ENCODE measurements around the gene NET1. TPM values are rescaled to one million over a fixed set of nuclear protein-coding genes. Genes with fewer than 3 reads are reported as not detected.

The NET1 gene
- total RNA-seq, 5 donors from 2014 or later (not counting 1 experiment from before 2014, with no cell fraction given), result 10.5 to 41.1 (median 25.1) TPM

- H3K4me1 Mint-ChIP-seq, result no peaks in the 10 kb centered on the region
- ATAC-seq (replicated peaks in 1 of 4), result no peak
- Histone ChIP-seq H3K4me1 (ENCODE audit: control insufficient read depth in 1 of 2, extremely low read depth in 1 of 2, insufficient read depth in 2 of 2, low read length in 2 of 2) (no peaks in the 10 kb centered on the region), H3K27me3 (replicated peaks in 1 of 2; ENCODE audit: control insufficient read depth in 2 of 2, extremely low read depth in 1 of 2, insufficient read depth in 2 of 2, low read length in 1 of 2) (peaks cover 0 to 23% of the 10 kb centered on the region in 2 experiments), H3K4me3 (ENCODE audit: control insufficient read depth in 1 of 2, extremely low read depth in 1 of 2, low read length in 1 of 2) (no peak overlapping the region), H3K27ac (ENCODE audit: low read length) (no peak overlapping the region), H3K9me3 (no peaks in the 10 kb centered on the region), H3K36me3 (ENCODE audit: control insufficient read depth in 2 of 2, extremely low read depth in 1 of 2, insufficient read depth in 1 of 2, low read length in 1 of 2) (no peaks in the 10 kb centered on the region)
- H3K36me3 Mint-ChIP-seq, result no peaks in the 10 kb centered on the region
- POLR2A ChIA-PET, result no interaction called here
- H3K9me3 Mint-ChIP-seq, result no peaks in the 10 kb centered on the region
- H3K27ac Mint-ChIP-seq, result no peak overlapping the region
- 85% methylated on average over 18 of the region's 21 CpGs for WGBS (ENCODE audit: insufficient coverage)
- DNase-seq, result no peak
- H3K4me3 Mint-ChIP-seq, result no peak overlapping the region
- CTCF ChIA-PET, result no interaction called here
- peaks cover 4% of the 10 kb centered on the region in 2 donors for H3K27me3 Mint-ChIP-seq
These were observed 68.0 kb downstream of the NET1 start for GRCh38 chr10:5480162-5480941.

- no peaks in the 10 kb centered on the region for H3K4me1 Mint-ChIP-seq
- CTCF ChIA-PET, result no interaction called here
- H3K9me3 ChIP-seq, result no peaks in the 10 kb centered on the region
- H3K27me3 ChIP-seq (replicated peaks in 1 of 2; ENCODE audit: control insufficient read depth in 2 of 2, extremely low read depth in 1 of 2, insufficient read depth in 2 of 2, low read length in 1 of 2), result peaks cover 0 to 31% of the 10 kb centered on the region in 2 experiments
- POLR2A ChIA-PET, result no interaction called here
- H3K4me1 ChIP-seq (ENCODE audit: control insufficient read depth in 1 of 2, extremely low read depth in 1 of 2, insufficient read depth in 2 of 2, low read length in 2 of 2), result no peaks in the 10 kb centered on the region
- no peak overlapping the region for H3K4me3 Mint-ChIP-seq
- H3K27ac ChIP-seq (ENCODE audit: low read length), result no peak overlapping the region
- no peak for ATAC-seq (replicated peaks in 1 of 4)
- no peaks in the 10 kb centered on the region for H3K36me3 Mint-ChIP-seq
- H3K36me3 ChIP-seq (ENCODE audit: control insufficient read depth in 2 of 2, extremely low read depth in 1 of 2, insufficient read depth in 1 of 2, low read length in 1 of 2), result no peaks in the 10 kb centered on the region
- no peak overlapping the region for H3K27ac Mint-ChIP-seq
- DNase-seq, result no peak
- H3K27me3 Mint-ChIP-seq, result peaks cover 4 to 6% of the 10 kb centered on the region in 2 donors
- H3K9me3 Mint-ChIP-seq, result no peaks in the 10 kb centered on the region
- H3K4me3 ChIP-seq (ENCODE audit: control insufficient read depth in 1 of 2, extremely low read depth in 1 of 2, low read length in 1 of 2), result no peak overlapping the region
- WGBS (ENCODE audit: insufficient coverage), result 87% methylated on average over 10 of the region's 12 CpGs
These were observed 68.8 kb downstream of the NET1 start for GRCh38 chr10:5481121-5481520.

DNA sequence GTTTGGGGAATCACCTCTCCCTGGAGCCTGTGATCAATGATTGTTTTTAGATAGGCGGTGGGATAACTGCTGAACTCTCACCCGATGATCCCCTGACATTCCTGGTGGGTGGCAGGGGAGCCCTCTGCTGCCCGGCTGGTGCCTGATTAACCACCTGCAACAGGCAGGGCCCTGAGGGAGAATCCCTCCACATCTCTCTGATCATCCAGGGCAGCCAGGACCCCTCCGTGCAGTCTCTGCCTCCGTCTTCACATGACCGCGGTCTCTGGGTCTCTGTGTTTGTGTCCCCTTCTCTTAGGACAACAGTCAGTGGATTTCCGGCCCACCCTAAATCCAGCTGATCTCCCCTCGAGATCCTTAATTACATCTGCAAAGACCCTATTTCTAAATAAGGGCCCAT, 69.7 kb downstream of the NET1 start:
- WGBS (ENCODE audit: insufficient coverage), result 92% methylated on average over 9 of the region's 9 CpGs
- ATAC-seq (replicated peaks in 1 of 4) (no peak), DNase-seq (no peak)
- ChIA-PET POLR2A (no interaction called here), CTCF (no interaction called here)
- H3K4me1 Mint-ChIP-seq, result no peaks in the 10 kb centered on the region
- no peaks in the 10 kb centered on the region for H3K36me3 Mint-ChIP-seq
- H3K4me3 Mint-ChIP-seq, result no peak overlapping the region
- peaks cover 4 to 8% of the 10 kb centered on the region in 2 donors for H3K27me3 Mint-ChIP-seq
- Histone ChIP-seq H3K4me3 (ENCODE audit: control insufficient read depth in 1 of 2, extremely low read depth in 1 of 2, low read length in 1 of 2) (no peak overlapping the region), H3K36me3 (ENCODE audit: control insufficient read depth in 2 of 2, extremely low read depth in 1 of 2, insufficient read depth in 1 of 2, low read length in 1 of 2) (no peaks in the 10 kb centered on the region), H3K4me1 (ENCODE audit: control insufficient read depth in 1 of 2, extremely low read depth in 1 of 2, insufficient read depth in 2 of 2, low read length in 2 of 2) (no peaks in the 10 kb centered on the region), H3K27me3 (replicated peaks in 1 of 2; ENCODE audit: control insufficient read depth in 2 of 2, extremely low read depth in 1 of 2, insufficient read depth in 2 of 2, low read length in 1 of 2) (peaks cover 0 to 31% of the 10 kb centered on the region in 2 experiments), H3K27ac (ENCODE audit: low read length) (no peak overlapping the region), H3K9me3 (no peaks in the 10 kb centered on the region)
- no peak overlapping the region for H3K27ac Mint-ChIP-seq
- H3K9me3 Mint-ChIP-seq, result no peaks in the 10 kb centered on the region

DNA sequence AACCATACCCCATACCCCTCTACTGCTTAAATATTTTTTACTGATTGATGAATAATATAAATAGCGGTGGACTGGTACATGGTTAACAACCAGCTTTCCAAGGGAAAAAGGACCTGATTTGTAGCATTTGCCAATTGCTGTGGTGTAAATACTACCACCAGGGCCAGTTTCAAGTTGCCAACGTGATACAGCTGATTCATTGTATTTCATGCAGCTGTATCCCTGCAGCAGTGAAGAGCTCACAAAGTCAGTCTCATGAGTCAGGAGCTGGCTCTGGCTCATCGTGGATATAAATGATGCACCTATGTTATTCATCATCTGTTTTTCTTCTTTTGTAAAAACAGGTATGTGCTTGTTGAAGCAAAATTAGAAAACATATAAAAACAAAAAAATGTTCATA, 71.8 kb downstream of the NET1 start:
- no peaks in the 10 kb centered on the region for H3K9me3 Mint-ChIP-seq
- no peak overlapping the region for H3K27ac ChIP-seq (ENCODE audit: low read length)
- no peak overlapping the region for H3K4me3 Mint-ChIP-seq
- H3K36me3 ChIP-seq (ENCODE audit: control insufficient read depth in 2 of 2, extremely low read depth in 1 of 2, insufficient read depth in 1 of 2, low read length in 1 of 2), result no peaks in the 10 kb centered on the region
- ChIA-PET CTCF (interaction anchor here in 1 of 2 donors (0.7 kb wide), 1 partner anchor 50 kb away, joined by 3 read pairs; no protein-coding TSS in a partner anchor), POLR2A (no interaction called here)
- H3K4me3 ChIP-seq (ENCODE audit: control insufficient read depth in 1 of 2, extremely low read depth in 1 of 2, low read length in 1 of 2), result no peak overlapping the region
- H3K4me1 Mint-ChIP-seq, result no peaks in the 10 kb centered on the region
- H3K4me1 ChIP-seq (ENCODE audit: control insufficient read depth in 1 of 2, extremely low read depth in 1 of 2, insufficient read depth in 2 of 2, low read length in 2 of 2), result no peaks in the 10 kb centered on the region
- no peaks in the 10 kb centered on the region for H3K9me3 ChIP-seq
- no peak for ATAC-seq (replicated peaks in 1 of 4)
- H3K27me3 Mint-ChIP-seq, result peaks cover 4 to 13% of the 10 kb centered on the region in 2 donors
- no peak for DNase-seq
- H3K36me3 Mint-ChIP-seq, result no peaks in the 10 kb centered on the region
- peaks cover 0 to 35% of the 10 kb centered on the region in 2 experiments for H3K27me3 ChIP-seq (replicated peaks in 1 of 2; ENCODE audit: control insufficient read depth in 2 of 2, extremely low read depth in 1 of 2, insufficient read depth in 2 of 2, low read length in 1 of 2)
- WGBS (ENCODE audit: insufficient coverage), result 75% methylated on average over 2 of the region's 3 CpGs
- H3K27ac Mint-ChIP-seq, result no peak overlapping the region

DNA sequence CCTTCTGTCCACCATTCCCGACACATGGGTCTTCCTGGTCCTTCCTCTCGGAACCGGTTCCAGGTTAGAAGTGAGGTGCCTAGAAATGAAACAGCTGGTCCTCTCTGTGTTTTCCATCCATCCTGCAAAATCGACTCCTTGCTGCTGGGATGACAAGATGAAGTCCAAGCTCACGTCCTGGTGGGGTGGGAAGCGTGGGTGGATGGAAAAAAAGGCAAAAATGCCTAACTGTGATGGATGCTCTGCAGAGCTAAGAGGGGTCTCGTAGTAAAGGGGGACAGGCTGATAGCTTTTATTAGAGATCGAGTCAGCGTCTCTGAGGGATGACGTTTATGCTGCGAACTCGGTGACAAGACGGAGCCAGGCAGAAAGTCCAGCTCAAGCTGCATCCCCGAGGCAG, 72.9 kb downstream of the NET1 start:
- no peaks in the 10 kb centered on the region for H3K9me3 ChIP-seq
- Mint-ChIP-seq H3K4me1 (no peaks in the 10 kb centered on the region), H3K27me3 (peaks cover 4 to 9% of the 10 kb centered on the region in 2 donors), H3K4me3 (no peak overlapping the region), H3K9me3 (no peaks in the 10 kb centered on the region), H3K27ac (no peak overlapping the region), H3K36me3 (no peaks in the 10 kb centered on the region)
- no peak for ATAC-seq (replicated peaks in 1 of 4)
- POLR2A ChIA-PET, result no interaction called here
- no peak for DNase-seq
- H3K27me3 ChIP-seq (replicated peaks in 1 of 2; ENCODE audit: control insufficient read depth in 2 of 2, extremely low read depth in 1 of 2, insufficient read depth in 2 of 2, low read length in 1 of 2), result peaks cover 0 to 30% of the 10 kb centered on the region in 2 experiments
- no peak overlapping the region for H3K27ac ChIP-seq (ENCODE audit: low read length)
- H3K36me3 ChIP-seq (ENCODE audit: control insufficient read depth in 2 of 2, extremely low read depth in 1 of 2, insufficient read depth in 1 of 2, low read length in 1 of 2), result no peaks in the 10 kb centered on the region
- no peak overlapping the region for H3K4me3 ChIP-seq (ENCODE audit: control insufficient read depth in 1 of 2, extremely low read depth in 1 of 2, low read length in 1 of 2)
- 80% methylated on average over 12 of the region's 14 CpGs for WGBS (ENCODE audit: insufficient coverage)
- CTCF ChIA-PET, result no interaction called here
- H3K4me1 ChIP-seq (ENCODE audit: control insufficient read depth in 1 of 2, extremely low read depth in 1 of 2, insufficient read depth in 2 of 2, low read length in 2 of 2), result no peaks in the 10 kb centered on the region

GRCh38 chr10:5485948-5486852, 73.8 kb downstream of the NET1 start:
- no peaks in the 10 kb centered on the region for H3K36me3 ChIP-seq (ENCODE audit: control insufficient read depth in 2 of 2, extremely low read depth in 1 of 2, insufficient read depth in 1 of 2, low read length in 1 of 2)
- peaks cover 0 to 25% of the 10 kb centered on the region in 2 experiments for H3K27me3 ChIP-seq (replicated peaks in 1 of 2; ENCODE audit: control insufficient read depth in 2 of 2, extremely low read depth in 1 of 2, insufficient read depth in 2 of 2, low read length in 1 of 2)
- no peaks in the 10 kb centered on the region for H3K4me1 ChIP-seq (ENCODE audit: control insufficient read depth in 1 of 2, extremely low read depth in 1 of 2, insufficient read depth in 2 of 2, low read length in 2 of 2)
- POLR2A ChIA-PET, result no interaction called here
- CTCF ChIA-PET, result no interaction called here
- no peaks in the 10 kb centered on the region for H3K36me3 Mint-ChIP-seq
- 84% methylated on average over 5 of the region's 13 CpGs for WGBS (ENCODE audit: insufficient coverage)
- no peak overlapping the region for H3K27ac ChIP-seq (ENCODE audit: low read length)
- no peaks in the 10 kb centered on the region for H3K9me3 ChIP-seq
- no peak for ATAC-seq (replicated peaks in 1 of 4)
- no peaks in the 10 kb centered on the region for H3K9me3 Mint-ChIP-seq
- DNase-seq, result no peak
- H3K27me3 Mint-ChIP-seq, result peaks cover 4 to 9% of the 10 kb centered on the region in 2 donors
- no peak overlapping the region for H3K4me3 Mint-ChIP-seq
- H3K4me3 ChIP-seq (ENCODE audit: control insufficient read depth in 1 of 2, extremely low read depth in 1 of 2, low read length in 1 of 2), result no peak overlapping the region
- H3K27ac Mint-ChIP-seq, result no peak overlapping the region
- H3K4me1 Mint-ChIP-seq, result peaks cover 0 to 1% (median 0%) of the 10 kb centered on the region in 3 donors
